Measurements from ENCODE around the gene LETM1. TPM values are rescaled to one million over a fixed set of nuclear protein-coding genes. Genes with fewer than 3 reads are reported as not detected.

Gene LETM1
- total RNA-seq, 1 donor: 91.5 TPM

DNA sequence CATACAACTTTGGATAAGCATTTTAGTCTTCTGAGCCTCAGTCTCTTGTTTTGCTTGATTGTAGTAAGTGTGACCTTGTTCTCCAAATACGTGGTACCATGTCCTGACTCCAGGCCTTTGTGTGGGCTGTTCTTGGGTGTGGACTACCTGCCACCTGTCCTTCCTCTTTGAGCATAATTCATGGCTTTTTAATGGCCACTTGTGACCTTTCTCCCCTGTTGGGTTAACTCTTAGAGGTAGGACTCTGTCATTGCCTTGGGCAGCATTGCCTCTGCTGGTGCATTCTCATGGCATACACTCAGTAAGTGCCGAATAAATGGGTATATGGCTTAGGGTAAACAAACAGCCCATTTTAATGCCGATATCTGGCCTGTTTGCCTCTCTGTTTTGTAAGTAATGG, 18.2 kb upstream of the LETM1 start:
- TF ChIP-seq, protein P1, sequence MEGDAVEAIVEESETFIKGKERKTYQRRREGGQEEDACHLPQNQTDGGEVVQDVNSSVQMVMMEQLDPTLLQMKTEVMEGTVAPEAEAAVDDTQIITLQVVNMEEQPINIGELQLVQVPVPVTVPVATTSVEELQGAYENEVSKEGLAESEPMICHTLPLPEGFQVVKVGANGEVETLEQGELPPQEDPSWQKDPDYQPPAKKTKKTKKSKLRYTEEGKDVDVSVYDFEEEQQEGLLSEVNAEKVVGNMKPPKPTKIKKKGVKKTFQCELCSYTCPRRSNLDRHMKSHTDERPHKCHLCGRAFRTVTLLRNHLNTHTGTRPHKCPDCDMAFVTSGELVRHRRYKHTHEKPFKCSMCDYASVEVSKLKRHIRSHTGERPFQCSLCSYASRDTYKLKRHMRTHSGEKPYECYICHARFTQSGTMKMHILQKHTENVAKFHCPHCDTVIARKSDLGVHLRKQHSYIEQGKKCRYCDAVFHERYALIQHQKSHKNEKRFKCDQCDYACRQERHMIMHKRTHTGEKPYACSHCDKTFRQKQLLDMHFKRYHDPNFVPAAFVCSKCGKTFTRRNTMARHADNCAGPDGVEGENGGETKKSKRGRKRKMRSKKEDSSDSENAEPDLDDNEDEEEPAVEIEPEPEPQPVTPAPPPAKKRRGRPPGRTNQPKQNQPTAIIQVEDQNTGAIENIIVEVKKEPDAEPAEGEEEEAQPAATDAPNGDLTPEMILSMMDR (IDR thresholded peaks at IDR 0.05; ENCODE audit: insufficient read depth, low read depth, low read length): no peak
- H3K4me3 ChIP-seq (ENCODE audit: low read depth, low read length): no peak overlapping the region
- DNase-seq (ENCODE audit: low read depth): no peak

- DNase-seq (ENCODE audit: low read depth): no peak
- TF ChIP-seq, protein P1 (IDR thresholded peaks at IDR 0.05; ENCODE audit: insufficient read depth, low read depth, low read length): no peak
- H3K4me3 ChIP-seq (ENCODE audit: low read depth, low read length): no peak overlapping the region
Observed at GRCh38 chr4:1873776-1874175, 17.8 kb upstream of the LETM1 start.

GRCh38 chr4:1873291-1873690, 17.3 kb upstream of the LETM1 start:
- no peak overlapping the region for H3K4me3 ChIP-seq (ENCODE audit: low read depth, low read length)
- TF ChIP-seq, protein P1 (IDR thresholded peaks at IDR 0.05; ENCODE audit: insufficient read depth, low read depth, low read length): no peak
- DNase-seq (ENCODE audit: low read depth): no peak

- DNase-seq (ENCODE audit: low read depth): no peak
- peak overlapping the region; percentile 73 for H3K4me3 ChIP-seq (ENCODE audit: low read depth, low read length)
- TF ChIP-seq, protein P1 (IDR thresholded peaks at IDR 0.05; ENCODE audit: insufficient read depth, low read depth, low read length): no peak
Observed at GRCh38 chr4:1872870-1873269, 16.9 kb upstream of the LETM1 start.

GRCh38 chr4:1871471-1872021, 15.6 kb upstream of the LETM1 start:
- TF ChIP-seq, protein P1 (IDR thresholded peaks at IDR 0.05; ENCODE audit: insufficient read depth, low read depth, low read length): no peak
- DNase-seq (ENCODE audit: low read depth): no peak
- peak overlapping the region; percentile 73 for H3K4me3 ChIP-seq (ENCODE audit: low read depth, low read length)

DNA sequence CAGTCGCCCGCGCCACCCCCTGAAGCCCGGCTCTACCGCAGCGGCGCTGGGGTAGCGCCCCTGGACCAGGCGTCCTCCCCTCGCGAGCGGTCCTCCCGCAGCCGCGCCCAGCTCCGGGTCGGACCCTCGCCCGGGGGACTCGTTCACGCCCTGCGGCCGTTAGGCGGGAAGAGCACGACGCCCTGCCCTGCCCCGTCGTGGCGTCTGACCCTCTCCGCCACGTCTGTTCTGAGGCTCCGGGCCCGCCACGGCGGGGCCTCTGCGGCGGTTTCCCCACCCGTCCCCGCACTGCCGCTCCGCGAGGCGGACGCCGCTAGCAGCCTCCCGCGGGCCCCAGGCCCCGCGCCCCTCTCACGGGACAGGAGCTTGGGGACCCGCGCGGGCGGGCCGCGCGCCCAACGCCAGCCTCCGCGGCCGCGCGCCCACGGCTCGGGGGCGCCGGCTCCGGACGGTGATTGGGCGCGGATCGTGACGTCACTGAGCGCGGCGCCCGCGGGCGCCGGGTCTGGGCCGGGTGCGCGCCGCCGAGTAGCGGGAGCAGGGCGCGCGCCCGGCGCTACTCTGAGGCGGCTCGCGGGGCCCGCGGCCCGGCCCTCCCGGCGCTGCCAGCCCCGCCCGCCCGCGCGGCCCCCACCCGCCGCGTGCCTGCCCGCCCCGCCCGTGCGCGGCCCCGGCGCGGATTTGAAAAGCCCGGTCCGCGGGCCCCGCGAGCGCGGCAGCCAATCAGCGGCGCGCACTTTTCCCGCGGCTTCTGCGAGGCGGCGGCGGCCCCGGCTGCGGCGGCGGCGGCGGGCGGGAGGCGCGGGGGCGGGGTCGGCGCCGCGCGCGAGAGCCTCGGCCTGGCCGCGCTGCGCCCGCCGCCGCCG, 14.9 kb upstream of the LETM1 start, which contains the start of gene NSD2:
Gene NSD2, plus strand, starts transcription at position 816 of the 866 bp plus-strand sequence. CDS start 29,262 bp downstream, outside the sequence.
- TF ChIP-seq, protein P1 (IDR thresholded peaks at IDR 0.05; ENCODE audit: insufficient read depth, low read depth, low read length): no peak
- H3K4me3 ChIP-seq (ENCODE audit: low read depth, low read length): peak within 1 kb of the TSS; percentile 73
- DNase-seq (ENCODE audit: low read depth): peak; percentile 89
